Common myeloid progenitor, CD34-positive (primary cell): ENCODE results near the gene PRAF2.

Experiments used
- CTCF ChIA-PET: fragments of 350-600 bp; sonication (Branson Sonifier 250); formaldehyde crosslinking; loops from one replicate; lab custom pipeline; 2021; ENCODE audit warnings: antibody characterized with exemption; lab: Charles Lee
- POLR2A ChIA-PET: fragments of 350-600 bp; sonication (Branson Sonifier 250); formaldehyde crosslinking; loops from one replicate; lab custom pipeline; 2021; ENCODE audit warnings: antibody characterized with exemption; lab: Charles Lee
- DNase-seq, 3 donors: peaks; one replicate each; pipeline versions ENCODE4 v3.0.0 to v3.0.0-alpha.2; 2013
- H3K27ac ChIP-seq, 2 experiments: 1 replicate in 1 of 2; 2 replicates in 1 of 2; pipeline ENCODE4 v1.7.0; 2013; ENCODE audit warnings: inconsistent platforms in 2 of 2, low read length in 2 of 2, mild to moderate bottlenecking in 2 of 2, low read depth in 1 of 2, moderate library complexity in 1 of 2; ENCODE audit not compliant: severe bottlenecking in 2 of 2, insufficient read depth in 1 of 2, poor library complexity in 1 of 2
- H3K27me3 ChIP-seq, 5 experiments: replicated peaks in 2 of 5; 1 replicate in 3 of 5; 2 replicates in 2 of 5; pipeline versions ENCODE4 v1.6.1 to v1.7.0; 2013; ENCODE audit warnings: low read length in 4 of 5, mild to moderate bottlenecking in 2 of 5, moderate library complexity in 2 of 5, inconsistent platforms in 1 of 5; ENCODE audit not compliant: insufficient read depth in 5 of 5, control insufficient read depth in 4 of 5
- H3K36me3 ChIP-seq, 4 experiments: 1 replicate in 2 of 4; 2 replicates in 2 of 4; pipeline versions ENCODE4 v1.6.1 to v1.7.0; 2013; ENCODE audit warnings: low read length in 3 of 4, control low read depth in 1 of 4, mild to moderate bottlenecking in 1 of 4; ENCODE audit not compliant: control insufficient read depth in 4 of 4, insufficient read depth in 4 of 4
- H3K4me1 ChIP-seq, 4 experiments: 1 replicate in 3 of 4; 2 replicates in 1 of 4; pipeline versions ENCODE4 v1.6.1 to v1.7.1; 2013; ENCODE audit warnings: low read length in 3 of 4, mild to moderate bottlenecking in 3 of 4, control low read depth in 1 of 4, inconsistent platforms in 1 of 4, moderate library complexity in 1 of 4; ENCODE audit not compliant: control insufficient read depth in 4 of 4, insufficient read depth in 4 of 4; ENCODE audit errors: control extremely low read depth in 1 of 4
- H3K4me3 ChIP-seq, 7 experiments: 1 replicate in 4 of 7; 2 replicates in 3 of 7; pipeline versions ENCODE4 v1.5.1 to v1.7.0; 2013; ENCODE audit warnings: mild to moderate bottlenecking in 7 of 7, low read length in 6 of 7, moderate library complexity in 6 of 7, inconsistent platforms in 2 of 7, low read depth in 2 of 7, control low read depth in 1 of 7; ENCODE audit not compliant: insufficient read depth in 4 of 7, control insufficient read depth in 1 of 7; ENCODE audit errors: extremely low read depth in 1 of 7
- H3K9me3 ChIP-seq, 5 experiments: 1 replicate in 4 of 5; 2 replicates in 1 of 5; pipeline versions ENCODE4 v1.6.1 to v1.7.1; 2013; ENCODE audit warnings: low read length in 4 of 5, mild to moderate bottlenecking in 2 of 5, inconsistent platforms in 1 of 5, low read depth in 1 of 5, moderate library complexity in 1 of 5; ENCODE audit not compliant: control insufficient read depth in 4 of 5, insufficient read depth in 2 of 5; ENCODE audit errors: control extremely low read depth in 1 of 5
- WGBS: methylation state at CpG from one replicate; pipeline ENCODE4 v1.1.5; 2013; ENCODE audit not compliant: insufficient coverage; 5-methylcytosine and 5-hydroxymethylcytosine counted together

PRAF2 gene

GRCh38 chrX:49053223-49054072 lies 20.4 kb downstream of the PRAF2 start:
- WGBS = 36% methylated on average over 72 of the region's 79 CpGs
- POLR2A ChIA-PET = no interaction called here
- H3K36me3 ChIP-seq = peaks cover 0 to 2% (median 0%) of the 10 kb centered on the region in 4 experiments
- DNase-seq = peak; percentile 61 to 77 (median 71)
- H3K4me1 ChIP-seq = peaks cover 0 to 20% (median 8%) of the 10 kb centered on the region in 4 experiments
- CTCF ChIA-PET = interaction anchor here (1.1 kb wide), 1 partner anchor 10 kb away, joined by 3 read pairs; no protein-coding TSS in a partner anchor
- H3K4me3 ChIP-seq = peak overlapping the region; percentile 42 to 72 (median 63)
- peak overlapping the region in 1 of 2 experiments; percentile 70 for H3K27ac ChIP-seq
- H3K27me3 ChIP-seq = no peaks in the 10 kb centered on the region
- peaks cover 0 to 2% (median 0%) of the 10 kb centered on the region in 5 experiments for H3K9me3 ChIP-seq

GRCh38 chrX:49043987-49044281 lies 29.9 kb downstream of the PRAF2 start:
- Histone ChIP-seq H3K36me3 (peaks cover 0 to 6% (median 2%) of the 10 kb centered on the region in 4 experiments), H3K27me3 (no peaks in the 10 kb centered on the region), H3K4me1 (peaks cover 6 to 38% (median 31%) of the 10 kb centered on the region in 4 experiments), H3K4me3 (peak overlapping the region in 1 of 7 experiments; percentile 43), H3K9me3 (no peaks in the 10 kb centered on the region), H3K27ac (peak overlapping the region in 1 of 2 experiments; percentile 43)
- ChIA-PET POLR2A (interaction anchor here (1.0 kb wide), 1 partner anchor 105 kb away, joined by 6 read pairs; no protein-coding TSS in a partner anchor), CTCF (interaction anchor here (0.7 to 2.6 kb wide), 8 partner anchors 9 to 85 kb away, joined by 3 to 9 read pairs (median 3); partner anchors contain the start of gene KCND1)
- 47% methylated on average over 13 of the region's 13 CpGs for WGBS
- no peak for DNase-seq

GRCh38 chrX:49043220-49043986 lies 30.4 kb downstream of the PRAF2 start, which contains the start of gene TFE3:
TSS of gene TFE3 (minus strand) at chrX:49043357. CDS start at chrX:49043226, 131 bp downstream.
- H3K9me3 ChIP-seq = no peaks in the 10 kb centered on the region
- 43% methylated on average over 48 of the region's 67 CpGs for WGBS
- H3K36me3 ChIP-seq = peaks cover 0 to 11% (median 3%) of the 10 kb centered on the region in 4 experiments
- DNase-seq = peak; percentile 98 to 99 (median 99)
- peak within 1 kb of the TSS; percentile 65 to 90 for H3K27ac ChIP-seq
- ChIA-PET POLR2A (interaction anchor here (0.6 to 1.0 kb wide), 5 partner anchors 41 to 106 kb away, joined by 3 to 6 read pairs (median 4); no protein-coding TSS in a partner anchor), CTCF (interaction anchor here (0.7 to 2.6 kb wide), 9 partner anchors 10 to 85 kb away, joined by 3 to 9 read pairs (median 3); partner anchors contain the start of gene KCND1)
- H3K27me3 ChIP-seq = no peaks in the 10 kb centered on the region
- H3K4me1 ChIP-seq = peaks cover 6 to 43% (median 36%) of the 10 kb centered on the region in 4 experiments
- peak within 1 kb of the TSS; percentile 68 to 84 (median 76) for H3K4me3 ChIP-seq

- Histone ChIP-seq H3K9me3 (no peaks in the 10 kb centered on the region), H3K36me3 (peaks cover 0 to 18% (median 8%) of the 10 kb centered on the region in 4 experiments), H3K4me3 (peak overlapping the region; percentile 68 to 84 (median 76)), H3K4me1 (peaks cover 6 to 44% (median 36%) of the 10 kb centered on the region in 4 experiments), H3K27ac (peak overlapping the region; percentile 65 to 90), H3K27me3 (no peaks in the 10 kb centered on the region)
- 47% methylated on average over 22 of the region's 29 CpGs for WGBS
- DNase-seq = no peak
- ChIA-PET CTCF (interaction anchor here (0.8 to 1.6 kb wide), 4 partner anchors 14 to 71 kb away, joined by 3 to 4 read pairs (median 4); partner anchors contain the start of gene KCND1), POLR2A (interaction anchor here (0.7 to 1.4 kb wide), 4 partner anchors 40 to 107 kb away, joined by 3 to 4 read pairs (median 4); partner anchors contain the start of gene GRIPAP1)
Observed at GRCh38 chrX:49042581-49043219, 31.1 kb downstream of the PRAF2 start.

GRCh38 chrX:49041744-49042580 lies 31.8 kb downstream of the PRAF2 start:
- POLR2A ChIA-PET = interaction anchor here (0.9 to 1.4 kb wide), 2 partner anchors 40 to 59 kb away, joined by 3 to 4 read pairs; partner anchors contain the start of gene GRIPAP1
- peak in 2 of 3 donors; percentile 15 to 16 for DNase-seq
- 49% methylated on average over 6 of the region's 10 CpGs for WGBS
- H3K27ac ChIP-seq = peak overlapping the region; percentile 65 to 90
- H3K9me3 ChIP-seq = no peaks in the 10 kb centered on the region
- peak overlapping the region; percentile 68 to 84 (median 76) for H3K4me3 ChIP-seq
- CTCF ChIA-PET = interaction anchor here (0.8 to 1.6 kb wide), 4 partner anchors 14 to 70 kb away, joined by 3 to 4 read pairs (median 4); partner anchors contain the start of gene KCND1
- no peaks in the 10 kb centered on the region for H3K27me3 ChIP-seq
- H3K36me3 ChIP-seq = peaks cover 0 to 19% (median 10%) of the 10 kb centered on the region in 4 experiments
- H3K4me1 ChIP-seq = peaks cover 6 to 44% (median 36%) of the 10 kb centered on the region in 4 experiments
